ENCODE results near the gene GAD1. TPM values are rescaled to one million over a fixed set of nuclear protein-coding genes. Genes with fewer than 3 reads are reported as not detected.

Gene GAD1
- total RNA-seq, 1 donor from 2014 or later, result 4.9 TPM

GRCh38 chr2:170829036-170829435 is 12.3 kb downstream of the GAD1 start:
- Histone ChIP-seq H3K27me3 (ENCODE audit: control insufficient read depth, insufficient read depth, low read length) (peaks cover 13% of the 10 kb centered on the region), H3K4me3 (ENCODE audit: low read depth, low read length) (no peak overlapping the region), H3K36me3 (ENCODE audit: control insufficient read depth, insufficient read depth, low read length) (no peaks in the 10 kb centered on the region)
- TF ChIP-seq CTCF (IDR thresholded peaks at IDR 0.05; ENCODE audit: insufficient read depth, low read length, poor library complexity, severe bottlenecking), result no peak
- DNase-seq (ENCODE audit: low read depth), result no peak

DNA sequence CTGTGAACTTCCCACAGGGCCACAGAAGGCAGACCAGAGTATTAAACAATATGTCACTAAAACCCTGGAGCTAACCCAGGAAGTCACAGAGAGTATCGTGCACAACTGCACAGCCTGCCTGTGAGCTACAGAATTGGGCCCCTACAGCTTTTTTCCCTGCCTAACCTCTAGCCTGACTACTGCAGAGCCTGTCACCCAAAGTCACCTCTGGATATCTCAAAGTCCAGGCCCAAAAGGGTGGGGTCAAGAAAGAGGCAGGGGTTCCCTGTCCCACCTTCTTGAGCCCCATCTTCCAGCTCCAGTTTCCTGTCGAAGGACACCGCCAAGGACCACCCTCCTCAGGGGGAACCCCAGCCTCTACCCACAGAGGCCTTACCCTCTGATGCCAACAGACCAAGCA is 13.5 kb downstream of the GAD1 start:
- TF ChIP-seq CTCF (IDR thresholded peaks at IDR 0.05; ENCODE audit: insufficient read depth, low read length, poor library complexity, severe bottlenecking), result no peak

DNA sequence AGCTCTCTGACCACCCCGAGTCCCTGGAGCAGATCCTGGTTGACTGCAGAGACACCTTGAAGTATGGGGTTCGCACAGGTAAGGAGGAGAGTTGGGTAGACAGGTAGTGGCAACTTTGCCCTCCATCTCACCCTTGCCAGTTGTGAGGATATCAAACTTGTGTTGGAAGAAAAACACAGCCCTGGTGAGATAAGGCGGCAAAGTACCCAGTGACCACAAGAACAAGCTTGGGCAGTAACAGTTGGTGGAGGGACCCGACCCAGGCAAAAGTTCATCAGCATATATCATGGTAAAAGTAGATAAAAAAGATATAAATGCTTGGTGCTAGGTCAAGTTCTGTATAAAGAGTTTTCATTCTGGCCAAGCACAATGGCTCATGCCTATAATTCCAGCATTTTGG is 14.4 kb downstream of the GAD1 start:
- H3K4me3 ChIP-seq (ENCODE audit: low read depth, low read length), result no peak overlapping the region
- TF ChIP-seq CTCF (IDR thresholded peaks at IDR 0.05; ENCODE audit: insufficient read depth, low read length, poor library complexity, severe bottlenecking), result no peak
- H3K36me3 ChIP-seq (ENCODE audit: control insufficient read depth, insufficient read depth, low read length), result no peaks in the 10 kb centered on the region
- no peak for DNase-seq (ENCODE audit: low read depth)
- peaks cover 10% of the 10 kb centered on the region for H3K27me3 ChIP-seq (ENCODE audit: control insufficient read depth, insufficient read depth, low read length)

More for the DNA sequence above, 13.5 kb downstream of the GAD1 start:
- Histone ChIP-seq H3K4me3 (ENCODE audit: low read depth, low read length) (no peak overlapping the region), H3K36me3 (ENCODE audit: control insufficient read depth, insufficient read depth, low read length) (no peaks in the 10 kb centered on the region), H3K27me3 (ENCODE audit: control insufficient read depth, insufficient read depth, low read length) (peaks cover 10% of the 10 kb centered on the region)
- no peak for DNase-seq (ENCODE audit: low read depth)

DNA sequence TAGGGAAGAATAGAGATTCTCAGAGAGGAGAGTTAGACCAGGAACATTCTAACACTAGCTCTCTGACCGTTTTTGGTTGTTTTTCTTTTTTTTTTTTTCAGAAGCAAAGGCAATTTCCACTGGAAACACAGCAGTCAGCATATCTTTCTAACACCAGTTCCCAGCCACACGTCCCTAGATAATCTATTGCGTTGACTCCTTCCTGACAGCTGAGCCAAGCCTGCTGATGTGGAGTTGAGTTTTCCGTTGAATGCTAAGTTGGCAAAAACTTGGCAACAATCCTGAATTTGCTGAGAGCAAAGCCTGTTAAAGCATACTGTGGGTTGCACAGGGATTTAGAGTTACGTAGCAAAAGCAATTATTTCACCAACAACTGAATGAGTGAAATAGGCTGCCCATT is 19.3 kb downstream of the GAD1 start:
- H3K4me3 ChIP-seq (ENCODE audit: low read depth, low read length), result no peak overlapping the region
- H3K27me3 ChIP-seq (ENCODE audit: control insufficient read depth, insufficient read depth, low read length), result no peaks in the 10 kb centered on the region
- no peak for TF ChIP-seq CTCF (IDR thresholded peaks at IDR 0.05; ENCODE audit: insufficient read depth, low read length, poor library complexity, severe bottlenecking)
- H3K36me3 ChIP-seq (ENCODE audit: control insufficient read depth, insufficient read depth, low read length), result no peaks in the 10 kb centered on the region
- no peak for DNase-seq (ENCODE audit: low read depth)

GRCh38 chr2:170840717-170841210 is 24.1 kb downstream of the GAD1 start:
- Histone ChIP-seq H3K4me3 (ENCODE audit: low read depth, low read length) (no peak overlapping the region), H3K27me3 (ENCODE audit: control insufficient read depth, insufficient read depth, low read length) (no peaks in the 10 kb centered on the region), H3K36me3 (ENCODE audit: control insufficient read depth, insufficient read depth, low read length) (no peaks in the 10 kb centered on the region)
- no peak for DNase-seq (ENCODE audit: low read depth)
- no peak for TF ChIP-seq CTCF (IDR thresholded peaks at IDR 0.05; ENCODE audit: insufficient read depth, low read length, poor library complexity, severe bottlenecking)

DNA sequence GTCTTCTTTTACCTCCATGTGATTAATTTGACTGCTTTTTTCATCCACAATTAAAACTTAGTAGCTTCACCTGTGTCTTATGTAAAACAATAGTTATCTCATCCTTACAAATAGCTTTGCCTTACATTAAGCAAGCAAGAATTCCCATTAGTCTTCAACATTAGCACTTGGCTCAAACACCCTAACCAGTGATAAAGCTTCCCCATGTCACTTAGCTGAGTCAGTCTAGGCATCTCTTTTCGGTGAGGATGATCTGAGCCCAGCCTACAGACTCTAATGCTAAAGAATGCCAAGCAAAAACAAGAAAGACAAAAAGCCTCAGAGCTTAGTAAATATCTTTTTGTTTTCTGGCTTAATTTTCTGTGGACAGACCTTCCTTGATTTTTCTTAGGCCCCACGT is 26.1 kb downstream of the GAD1 start:
- H3K36me3 ChIP-seq (ENCODE audit: control insufficient read depth, insufficient read depth, low read length), result no peaks in the 10 kb centered on the region
- H3K27me3 ChIP-seq (ENCODE audit: control insufficient read depth, insufficient read depth, low read length), result no peaks in the 10 kb centered on the region
- DNase-seq (ENCODE audit: low read depth), result peak; percentile 5
- TF ChIP-seq CTCF (IDR thresholded peaks at IDR 0.05; ENCODE audit: insufficient read depth, low read length, poor library complexity, severe bottlenecking), result no peak
- H3K4me3 ChIP-seq (ENCODE audit: low read depth, low read length), result no peak overlapping the region

Measured in kidney epithelial cell (primary cell).